ENCODE measurements around the gene NDUFS6.

NDUFS6 gene

DNA sequence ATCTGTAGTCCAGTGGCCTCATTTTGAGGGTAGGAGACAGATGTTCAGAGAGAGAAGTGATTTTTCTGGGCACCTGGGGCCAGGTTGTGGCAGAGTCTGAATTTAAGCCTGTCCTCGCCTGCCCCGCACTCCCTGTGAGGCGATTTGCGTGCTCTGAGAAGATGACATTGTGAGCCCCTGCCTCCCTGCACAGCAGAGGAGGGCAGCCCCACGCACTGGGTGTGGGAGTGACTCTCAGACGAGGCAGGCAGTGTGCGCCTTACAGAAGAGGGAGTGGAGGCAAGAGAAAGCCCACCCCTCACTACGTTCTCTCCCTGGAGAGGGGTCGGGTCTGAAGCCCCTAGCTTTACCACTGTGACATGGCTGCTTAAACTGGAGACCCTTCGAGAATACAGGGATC, 45.8 kb downstream of the NDUFS6 start:
- H3K4me3 ChIP-seq (ENCODE audit: low read depth, low read length) = no peak overlapping the region
- no peak for DNase-seq (ENCODE audit: low read depth)
- TF ChIP-seq, protein P1, sequence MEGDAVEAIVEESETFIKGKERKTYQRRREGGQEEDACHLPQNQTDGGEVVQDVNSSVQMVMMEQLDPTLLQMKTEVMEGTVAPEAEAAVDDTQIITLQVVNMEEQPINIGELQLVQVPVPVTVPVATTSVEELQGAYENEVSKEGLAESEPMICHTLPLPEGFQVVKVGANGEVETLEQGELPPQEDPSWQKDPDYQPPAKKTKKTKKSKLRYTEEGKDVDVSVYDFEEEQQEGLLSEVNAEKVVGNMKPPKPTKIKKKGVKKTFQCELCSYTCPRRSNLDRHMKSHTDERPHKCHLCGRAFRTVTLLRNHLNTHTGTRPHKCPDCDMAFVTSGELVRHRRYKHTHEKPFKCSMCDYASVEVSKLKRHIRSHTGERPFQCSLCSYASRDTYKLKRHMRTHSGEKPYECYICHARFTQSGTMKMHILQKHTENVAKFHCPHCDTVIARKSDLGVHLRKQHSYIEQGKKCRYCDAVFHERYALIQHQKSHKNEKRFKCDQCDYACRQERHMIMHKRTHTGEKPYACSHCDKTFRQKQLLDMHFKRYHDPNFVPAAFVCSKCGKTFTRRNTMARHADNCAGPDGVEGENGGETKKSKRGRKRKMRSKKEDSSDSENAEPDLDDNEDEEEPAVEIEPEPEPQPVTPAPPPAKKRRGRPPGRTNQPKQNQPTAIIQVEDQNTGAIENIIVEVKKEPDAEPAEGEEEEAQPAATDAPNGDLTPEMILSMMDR (IDR thresholded peaks at IDR 0.05; ENCODE audit: control insufficient read depth, extremely low read depth, insufficient read depth) = no peak

DNA sequence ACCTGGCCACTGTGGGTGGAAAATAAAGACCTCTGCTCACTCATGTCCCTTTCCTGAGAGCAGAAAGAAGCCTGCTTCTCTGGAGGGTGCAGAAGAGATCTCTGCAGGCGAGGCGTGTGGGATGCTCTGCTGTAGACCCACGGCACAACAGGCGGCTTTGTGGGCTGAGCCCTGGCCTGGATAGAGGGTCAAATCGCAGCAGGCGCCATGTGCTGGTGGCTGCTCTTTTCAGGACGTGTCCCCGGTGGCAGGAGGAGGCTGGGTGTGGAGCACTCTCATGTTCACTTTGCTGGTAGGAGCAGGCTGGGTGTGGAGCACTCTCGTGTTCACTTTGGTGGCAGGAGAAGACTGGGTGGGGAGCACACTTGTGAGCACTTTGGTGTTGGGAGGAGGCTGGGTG, 46.4 kb downstream of the NDUFS6 start:
- TF ChIP-seq, protein P1 (IDR thresholded peaks at IDR 0.05; ENCODE audit: control insufficient read depth, extremely low read depth, insufficient read depth) = no peak
- DNase-seq (ENCODE audit: low read depth) = no peak

DNA sequence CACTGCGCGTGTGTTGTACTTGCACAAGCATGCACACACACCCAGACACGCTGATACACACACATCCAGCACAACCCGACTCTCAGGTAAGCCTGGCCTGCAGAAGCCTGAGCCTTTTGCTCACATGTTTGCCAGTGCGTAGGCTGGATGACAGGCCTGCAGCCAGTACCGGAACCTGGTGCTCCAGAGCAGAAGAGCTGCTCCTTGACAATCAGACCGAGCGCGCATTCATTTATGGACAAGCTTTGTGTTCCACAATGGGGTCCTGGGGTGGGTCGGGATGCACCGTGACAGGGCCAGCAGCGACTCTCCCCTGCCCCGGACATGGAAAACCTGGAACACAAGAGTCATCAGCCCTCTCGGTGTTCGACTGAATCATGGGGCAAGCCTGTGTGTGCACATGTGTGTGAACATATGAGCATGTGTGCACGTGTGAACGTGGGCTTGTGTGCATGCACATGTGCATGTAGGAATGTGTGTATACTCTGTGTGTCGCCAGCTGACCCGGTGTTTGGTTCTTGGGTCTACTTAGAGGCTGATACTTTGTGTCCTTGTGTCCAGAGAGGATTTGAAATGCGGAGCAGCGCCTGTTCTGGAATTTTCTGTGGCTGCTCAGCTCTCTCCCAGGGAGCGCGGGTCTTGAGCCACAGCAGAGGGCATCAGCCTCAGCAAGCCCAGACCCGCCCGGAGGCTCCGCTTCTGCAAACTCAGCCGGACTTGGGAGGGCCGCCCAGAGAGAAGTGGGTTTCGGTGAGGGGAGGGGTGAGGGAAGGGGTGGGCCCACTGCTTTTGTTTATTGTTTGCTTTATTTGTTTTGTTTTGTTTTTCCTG, 49.3 kb downstream of the NDUFS6 start:
- H3K4me3 ChIP-seq (ENCODE audit: low read depth, low read length) = no peak overlapping the region
- DNase-seq (ENCODE audit: low read depth) = no peak
- TF ChIP-seq, protein P1 (IDR thresholded peaks at IDR 0.05; ENCODE audit: control insufficient read depth, extremely low read depth, insufficient read depth) = no peak

More for the DNA sequence above, 46.4 kb downstream of the NDUFS6 start:
- H3K4me3 ChIP-seq (ENCODE audit: low read depth, low read length) = no peak overlapping the region

DNA sequence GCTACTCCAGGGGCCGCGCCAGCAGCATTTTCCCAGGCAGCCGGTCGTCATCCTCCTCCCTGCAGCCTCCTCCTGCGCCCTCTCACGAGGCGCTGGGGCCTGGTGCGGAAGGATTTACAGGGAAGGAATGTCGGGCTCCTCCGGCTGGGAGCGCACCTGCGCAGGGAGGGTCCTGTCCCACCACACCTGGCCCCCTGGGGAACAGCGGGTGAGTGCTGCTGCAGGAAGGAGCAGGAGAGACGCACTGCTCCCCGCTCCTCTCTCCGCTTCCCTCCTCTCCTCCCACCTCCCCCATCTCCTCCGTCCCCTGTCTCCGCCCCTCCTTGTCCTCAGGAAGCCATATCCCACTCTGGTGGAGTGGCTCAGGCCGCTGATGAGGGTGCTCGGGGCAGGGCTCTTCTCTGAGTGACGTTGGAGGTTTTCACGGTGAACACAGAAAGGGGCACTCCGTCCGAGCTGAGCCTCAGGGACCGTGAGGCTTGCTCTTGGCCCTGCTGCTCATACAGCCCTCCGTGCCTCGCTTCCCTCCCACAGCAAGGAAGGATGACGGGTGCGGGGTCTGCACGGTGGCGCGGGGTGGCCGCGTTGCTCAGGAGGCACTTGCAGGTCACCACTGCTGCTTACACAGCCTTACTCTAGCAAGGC, 50.2 kb downstream of the NDUFS6 start:
- H3K4me3 ChIP-seq (ENCODE audit: low read depth, low read length) = no peak overlapping the region
- DNase-seq (ENCODE audit: low read depth) = no peak
- TF ChIP-seq, protein P1 (IDR thresholded peaks at IDR 0.05; ENCODE audit: control insufficient read depth, extremely low read depth, insufficient read depth) = no peak

DNA sequence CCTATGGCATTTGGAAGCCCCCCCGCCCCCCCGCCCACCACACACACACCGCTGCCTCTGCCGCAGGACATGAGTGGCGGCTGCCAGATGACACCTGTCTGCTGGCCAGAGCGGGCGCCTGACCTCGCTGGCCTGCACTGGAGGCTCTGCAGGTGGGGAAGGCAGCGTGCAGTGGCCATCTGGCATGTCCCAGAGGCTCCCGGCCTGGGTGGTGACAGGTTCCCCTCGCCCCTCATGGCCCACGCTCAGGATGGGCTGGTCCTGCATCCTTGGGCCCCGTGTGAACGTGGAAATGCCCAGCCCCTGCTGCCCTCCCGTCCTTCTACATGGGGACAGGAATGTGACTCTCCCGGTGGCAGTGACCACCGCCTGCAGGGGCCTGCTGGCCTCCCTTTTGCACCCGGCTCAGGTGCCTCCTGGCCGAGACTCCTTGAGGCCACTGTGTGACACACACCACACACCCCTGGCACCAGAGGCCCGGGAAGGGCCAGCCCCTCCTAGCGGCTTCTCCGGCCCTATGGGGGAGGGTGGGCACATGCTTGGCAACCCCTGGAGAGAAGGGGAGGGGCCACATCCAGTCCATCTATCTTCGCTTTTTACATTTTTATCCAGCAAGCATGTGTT, 51.2 kb downstream of the NDUFS6 start:
- H3K4me3 ChIP-seq (ENCODE audit: low read depth, low read length) = no peak overlapping the region
- TF ChIP-seq, protein P1 (IDR thresholded peaks at IDR 0.05; ENCODE audit: control insufficient read depth, extremely low read depth, insufficient read depth) = no peak
- DNase-seq (ENCODE audit: low read depth) = no peak

DNA sequence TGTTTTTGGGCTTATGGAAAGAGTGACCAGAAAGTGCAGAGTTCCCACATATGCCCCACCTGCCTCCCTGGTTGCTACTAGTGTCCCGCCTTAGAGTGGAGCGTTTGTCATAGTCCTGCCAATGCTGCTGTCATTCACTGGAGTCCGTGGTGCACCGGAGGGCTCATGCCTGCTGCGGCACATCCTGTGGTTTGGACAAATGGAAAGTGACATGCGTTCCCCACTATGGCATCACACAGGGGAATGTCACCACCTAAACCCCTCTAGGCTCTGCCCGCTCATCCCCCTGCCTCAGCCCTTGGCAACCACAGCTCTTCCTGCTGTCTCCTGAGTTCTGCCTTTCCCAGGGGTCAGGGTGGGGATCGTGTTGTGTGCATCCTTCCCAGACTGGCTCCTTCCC, 52.3 kb downstream of the NDUFS6 start:
- no peak overlapping the region for H3K4me3 ChIP-seq (ENCODE audit: low read depth, low read length)
- TF ChIP-seq, protein P1 (IDR thresholded peaks at IDR 0.05; ENCODE audit: control insufficient read depth, extremely low read depth, insufficient read depth) = no peak
- no peak for DNase-seq (ENCODE audit: low read depth)
